ENCODE measurements around the gene BMP10.

BMP10 gene

DNA sequence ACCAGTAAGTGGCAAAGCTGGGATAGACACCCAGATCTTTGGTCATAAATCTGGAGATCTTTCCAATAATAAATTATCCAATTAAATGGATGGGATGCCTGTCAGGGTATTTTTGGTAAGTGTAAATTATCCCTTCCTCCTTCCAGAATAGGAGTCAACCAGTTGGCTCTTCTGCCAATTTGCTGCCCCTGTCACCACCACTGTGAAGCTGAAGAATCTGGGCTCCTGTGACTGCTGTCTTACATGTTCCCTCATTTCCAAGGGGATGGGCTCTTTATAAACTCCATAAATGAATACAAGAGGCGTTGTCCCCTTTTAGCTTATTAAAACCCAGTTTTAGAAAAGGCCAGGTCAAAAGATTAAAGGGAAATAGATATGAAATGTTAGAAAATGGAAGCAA lies 17.8 kb upstream of the BMP10 start:
- Histone ChIP-seq H3K9me3 (replicated peaks; ENCODE audit: low read length) (no peaks in the 10 kb centered on the region), H3K36me3 (ENCODE audit: insufficient read depth, low read length) (no peaks in the 10 kb centered on the region), H3K4me1 (ENCODE audit: control insufficient read depth, insufficient read depth, low read length) (no peaks in the 10 kb centered on the region)

DNA sequence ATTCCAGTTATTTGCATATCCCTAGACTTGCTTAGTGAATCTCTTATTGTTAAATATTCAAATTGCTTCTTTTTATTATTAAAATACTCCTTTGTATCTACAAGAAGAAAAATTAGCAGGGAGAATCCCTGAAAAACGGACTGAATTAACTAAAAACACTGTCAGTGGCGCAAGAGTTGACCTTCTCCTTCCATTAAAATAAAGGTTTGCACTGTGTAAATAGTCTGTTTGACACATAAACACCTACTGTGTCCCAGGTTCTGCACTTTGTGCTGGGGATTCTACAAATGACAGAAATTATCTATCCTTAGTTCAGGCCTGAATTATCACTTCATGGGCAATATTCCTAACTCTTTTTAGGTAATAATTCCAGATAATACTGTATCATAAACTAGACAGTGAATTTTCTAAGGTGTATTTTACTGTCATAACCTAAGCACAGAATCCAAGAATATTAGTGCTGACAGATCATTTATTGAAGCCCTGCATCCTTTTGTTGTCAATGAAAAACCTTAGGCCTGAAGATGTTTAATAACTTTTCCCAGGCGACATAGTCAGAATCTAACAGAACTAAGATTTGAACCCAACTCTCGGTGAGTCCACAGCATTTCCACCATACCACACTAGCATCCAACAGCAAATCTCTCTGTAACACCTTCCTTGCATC lies 17.0 kb upstream of the BMP10 start:
- H3K36me3 ChIP-seq (ENCODE audit: insufficient read depth, low read length), result no peaks in the 10 kb centered on the region
- H3K27me3 ChIP-seq (ENCODE audit: control insufficient read depth, insufficient read depth, low read length), result peaks cover 48% of the 10 kb centered on the region
- no peak overlapping the region for H3K9ac ChIP-seq (ENCODE audit: low read depth, low read length)
- H3K4me1 ChIP-seq (ENCODE audit: control insufficient read depth, insufficient read depth, low read length), result no peaks in the 10 kb centered on the region
- no peak overlapping the region for H3K4me2 ChIP-seq (ENCODE audit: low read length)
- no peaks in the 10 kb centered on the region for H3K9me3 ChIP-seq (replicated peaks; ENCODE audit: low read length)
- H3K4me3 ChIP-seq (ENCODE audit: low read length), result no peak overlapping the region

More for the DNA sequence above, 17.8 kb upstream of the BMP10 start:
- H3K4me2 ChIP-seq (ENCODE audit: low read length), result no peak overlapping the region
- no peak overlapping the region for H3K9ac ChIP-seq (ENCODE audit: low read depth, low read length)
- H3K27me3 ChIP-seq (ENCODE audit: control insufficient read depth, insufficient read depth, low read length), result peaks cover 45% of the 10 kb centered on the region
- H3K4me3 ChIP-seq (ENCODE audit: low read length), result no peak overlapping the region

DNA sequence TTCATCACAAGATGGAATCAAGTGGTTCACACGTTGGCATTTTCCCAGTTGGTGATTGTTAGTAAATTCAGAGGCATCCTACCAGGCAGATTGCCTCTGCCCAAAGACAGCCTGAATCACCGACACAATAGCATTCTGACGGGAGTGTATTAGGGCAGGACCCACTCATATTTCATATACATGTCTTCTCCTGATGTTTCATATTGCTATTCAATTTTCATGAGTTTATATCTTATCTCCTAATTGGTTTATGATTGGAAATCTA lies 14.5 kb upstream of the BMP10 start:
- H3K4me3 ChIP-seq (ENCODE audit: low read length), result no peak overlapping the region
- no peaks in the 10 kb centered on the region for H3K4me1 ChIP-seq (ENCODE audit: control insufficient read depth, insufficient read depth, low read length)
- no peak overlapping the region for H3K9ac ChIP-seq (ENCODE audit: low read depth, low read length)
- H3K36me3 ChIP-seq (ENCODE audit: insufficient read depth, low read length), result no peaks in the 10 kb centered on the region
- peaks cover 59% of the 10 kb centered on the region for H3K27me3 ChIP-seq (ENCODE audit: control insufficient read depth, insufficient read depth, low read length)
- H3K4me2 ChIP-seq (ENCODE audit: low read length), result no peak overlapping the region
- H3K9me3 ChIP-seq (replicated peaks; ENCODE audit: low read length), result no peaks in the 10 kb centered on the region

DNA sequence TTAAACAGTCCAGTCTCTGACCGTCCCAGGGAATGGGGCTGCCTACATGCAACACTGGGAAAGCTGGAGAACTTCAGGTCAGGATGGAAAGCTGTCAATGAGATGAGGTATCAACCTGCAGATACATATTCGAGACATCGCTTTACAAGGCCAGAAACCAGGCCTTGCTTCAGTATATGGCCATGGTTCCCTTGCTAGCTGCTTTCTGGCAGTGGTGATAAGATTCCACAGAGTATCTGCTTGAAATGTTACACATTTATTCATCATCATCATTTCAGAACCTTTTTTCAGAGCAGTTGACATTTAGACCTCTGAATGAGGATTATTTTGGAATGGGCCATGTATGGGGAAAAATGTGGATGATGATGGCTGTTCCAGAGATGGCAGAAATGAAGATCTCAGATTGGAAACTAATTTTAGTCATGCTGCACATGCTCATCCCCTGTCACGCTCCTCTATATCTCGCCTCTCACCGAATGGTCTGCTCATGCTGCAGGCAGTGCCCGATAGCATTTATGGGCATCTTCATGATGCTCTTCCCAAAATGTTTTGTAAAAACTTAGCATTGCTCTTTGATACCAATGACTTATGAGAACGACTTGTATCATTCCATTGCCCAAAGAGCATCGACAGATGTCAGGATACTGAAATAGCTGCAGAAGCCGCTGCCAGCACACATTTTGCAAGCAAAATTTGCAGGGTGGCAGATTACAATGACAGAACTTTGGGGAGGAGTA lies 14.0 kb upstream of the BMP10 start:
- no peaks in the 10 kb centered on the region for H3K36me3 ChIP-seq (ENCODE audit: insufficient read depth, low read length)
- H3K9ac ChIP-seq (ENCODE audit: low read depth, low read length), result no peak overlapping the region
- no peak overlapping the region for H3K4me2 ChIP-seq (ENCODE audit: low read length)
- no peak overlapping the region for H3K4me3 ChIP-seq (ENCODE audit: low read length)
- H3K9me3 ChIP-seq (replicated peaks; ENCODE audit: low read length), result no peaks in the 10 kb centered on the region
- no peaks in the 10 kb centered on the region for H3K4me1 ChIP-seq (ENCODE audit: control insufficient read depth, insufficient read depth, low read length)
- peaks cover 64% of the 10 kb centered on the region for H3K27me3 ChIP-seq (ENCODE audit: control insufficient read depth, insufficient read depth, low read length)

DNA sequence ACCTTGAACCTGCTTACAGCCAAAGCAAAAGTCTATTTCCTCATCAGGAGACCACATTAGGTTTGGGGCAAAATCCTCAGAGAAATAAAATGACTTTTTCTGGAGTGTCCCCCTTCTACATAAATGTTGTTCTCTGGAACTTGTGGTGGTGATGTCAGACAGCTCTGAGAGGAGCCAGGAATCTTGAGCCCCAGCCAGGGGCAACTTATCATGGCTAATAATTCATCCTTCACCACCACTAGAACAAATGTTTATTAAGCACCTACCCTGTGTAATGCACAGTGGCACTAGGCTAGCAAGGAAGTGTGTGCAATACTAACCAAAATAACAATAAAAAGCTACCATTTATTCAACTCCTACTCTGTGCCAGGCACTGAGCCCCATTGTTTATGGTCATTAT lies 9.0 kb upstream of the BMP10 start:
- H3K27me3 ChIP-seq (ENCODE audit: control insufficient read depth, insufficient read depth, low read length), result peaks cover 64% of the 10 kb centered on the region
- no peak overlapping the region for H3K4me2 ChIP-seq (ENCODE audit: low read length)
- no peaks in the 10 kb centered on the region for H3K36me3 ChIP-seq (ENCODE audit: insufficient read depth, low read length)
- H3K9me3 ChIP-seq (replicated peaks; ENCODE audit: low read length), result no peaks in the 10 kb centered on the region
- no peak overlapping the region for H3K4me3 ChIP-seq (ENCODE audit: low read length)
- H3K9ac ChIP-seq (ENCODE audit: low read depth, low read length), result no peak overlapping the region
- H3K4me1 ChIP-seq (ENCODE audit: control insufficient read depth, insufficient read depth, low read length), result no peaks in the 10 kb centered on the region

DNA sequence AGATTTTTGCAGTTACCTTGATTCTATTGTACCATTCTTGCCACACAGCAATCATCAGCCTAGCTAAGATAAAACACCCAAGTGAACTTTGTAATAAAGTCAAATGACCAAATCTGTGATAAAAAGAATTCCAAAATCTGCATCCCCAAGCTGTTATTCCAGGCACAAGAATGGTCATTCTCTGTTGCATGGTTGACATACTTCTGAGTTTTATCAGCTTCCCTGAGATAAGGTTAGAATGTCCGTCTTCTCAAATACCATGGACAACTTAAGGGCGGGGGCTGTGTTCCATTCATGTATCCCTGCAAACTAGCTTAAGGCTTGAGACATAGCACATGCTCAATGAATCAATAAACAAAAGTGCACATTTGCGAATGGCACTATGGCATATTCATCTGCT lies 8.1 kb upstream of the BMP10 start:
- Histone ChIP-seq H3K9me3 (replicated peaks; ENCODE audit: low read length) (no peaks in the 10 kb centered on the region), H3K27me3 (ENCODE audit: control insufficient read depth, insufficient read depth, low read length) (peaks cover 64% of the 10 kb centered on the region), H3K9ac (ENCODE audit: low read depth, low read length) (no peak overlapping the region), H3K36me3 (ENCODE audit: insufficient read depth, low read length) (no peaks in the 10 kb centered on the region), H3K4me2 (ENCODE audit: low read length) (no peak overlapping the region), H3K4me1 (ENCODE audit: control insufficient read depth, insufficient read depth, low read length) (no peaks in the 10 kb centered on the region), H3K4me3 (ENCODE audit: low read length) (no peak overlapping the region)

DNA sequence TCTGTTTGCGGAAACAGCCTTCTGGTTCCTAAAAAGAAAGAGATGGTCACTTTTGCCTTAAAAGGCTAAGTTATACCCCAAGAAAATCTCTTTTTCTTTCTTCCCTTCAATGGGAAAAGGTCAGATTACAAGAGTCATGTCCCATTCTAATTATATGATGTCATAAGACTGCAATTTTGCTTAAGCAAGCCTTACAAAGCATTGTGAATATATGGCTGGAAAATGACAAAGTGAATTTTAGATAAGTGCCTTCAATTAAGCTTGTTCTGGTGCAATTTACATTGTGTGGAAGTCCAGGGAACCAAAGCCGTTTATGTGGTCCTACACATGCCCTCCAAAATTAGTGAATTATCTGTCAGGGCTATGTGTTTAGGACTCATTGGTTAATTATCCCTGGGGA lies 7.6 kb upstream of the BMP10 start:
- H3K4me3 ChIP-seq (ENCODE audit: low read length), result no peak overlapping the region
- no peaks in the 10 kb centered on the region for H3K4me1 ChIP-seq (ENCODE audit: control insufficient read depth, insufficient read depth, low read length)
- no peak overlapping the region for H3K9ac ChIP-seq (ENCODE audit: low read depth, low read length)
- H3K4me2 ChIP-seq (ENCODE audit: low read length), result no peak overlapping the region
- peaks cover 68% of the 10 kb centered on the region for H3K27me3 ChIP-seq (ENCODE audit: control insufficient read depth, insufficient read depth, low read length)
- no peaks in the 10 kb centered on the region for H3K9me3 ChIP-seq (replicated peaks; ENCODE audit: low read length)
- no peaks in the 10 kb centered on the region for H3K36me3 ChIP-seq (ENCODE audit: insufficient read depth, low read length)

DNA sequence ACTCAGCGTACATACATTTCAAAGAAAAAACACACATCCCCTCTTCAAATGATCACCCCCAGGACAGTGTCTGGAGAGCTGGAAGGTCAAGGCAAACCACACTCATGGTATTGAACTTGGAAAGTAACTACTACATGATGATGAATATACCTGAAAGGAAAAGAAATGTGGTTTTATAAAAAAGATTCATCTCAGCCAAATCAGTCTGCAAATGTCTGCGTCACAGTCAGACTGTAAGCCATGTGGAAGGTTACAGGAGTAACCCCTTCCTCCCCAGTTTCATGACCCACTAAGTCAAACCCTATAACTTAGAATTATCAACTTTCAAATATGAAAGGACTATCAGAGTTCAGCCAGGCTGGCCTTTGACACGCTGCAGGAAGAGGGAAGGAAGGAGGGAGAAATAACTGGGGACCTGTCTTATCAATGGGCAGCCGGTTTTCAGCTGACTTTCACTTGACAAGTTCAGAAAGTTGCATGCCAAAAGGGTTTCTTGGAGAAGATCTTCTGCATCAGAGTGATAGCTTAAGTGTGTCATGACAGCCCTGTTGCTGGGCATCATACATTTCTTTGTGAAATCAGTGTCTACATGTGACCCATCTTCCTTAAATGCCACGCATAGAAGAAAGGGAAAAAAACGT lies 7.0 kb upstream of the BMP10 start:
- H3K9me3 ChIP-seq (replicated peaks; ENCODE audit: low read length), result no peaks in the 10 kb centered on the region
- H3K36me3 ChIP-seq (ENCODE audit: insufficient read depth, low read length), result no peaks in the 10 kb centered on the region
- H3K4me1 ChIP-seq (ENCODE audit: control insufficient read depth, insufficient read depth, low read length), result no peaks in the 10 kb centered on the region
- H3K4me3 ChIP-seq (ENCODE audit: low read length), result no peak overlapping the region
- no peak overlapping the region for H3K4me2 ChIP-seq (ENCODE audit: low read length)
- no peak overlapping the region for H3K9ac ChIP-seq (ENCODE audit: low read depth, low read length)
- peaks cover 69% of the 10 kb centered on the region for H3K27me3 ChIP-seq (ENCODE audit: control insufficient read depth, insufficient read depth, low read length)

DNA sequence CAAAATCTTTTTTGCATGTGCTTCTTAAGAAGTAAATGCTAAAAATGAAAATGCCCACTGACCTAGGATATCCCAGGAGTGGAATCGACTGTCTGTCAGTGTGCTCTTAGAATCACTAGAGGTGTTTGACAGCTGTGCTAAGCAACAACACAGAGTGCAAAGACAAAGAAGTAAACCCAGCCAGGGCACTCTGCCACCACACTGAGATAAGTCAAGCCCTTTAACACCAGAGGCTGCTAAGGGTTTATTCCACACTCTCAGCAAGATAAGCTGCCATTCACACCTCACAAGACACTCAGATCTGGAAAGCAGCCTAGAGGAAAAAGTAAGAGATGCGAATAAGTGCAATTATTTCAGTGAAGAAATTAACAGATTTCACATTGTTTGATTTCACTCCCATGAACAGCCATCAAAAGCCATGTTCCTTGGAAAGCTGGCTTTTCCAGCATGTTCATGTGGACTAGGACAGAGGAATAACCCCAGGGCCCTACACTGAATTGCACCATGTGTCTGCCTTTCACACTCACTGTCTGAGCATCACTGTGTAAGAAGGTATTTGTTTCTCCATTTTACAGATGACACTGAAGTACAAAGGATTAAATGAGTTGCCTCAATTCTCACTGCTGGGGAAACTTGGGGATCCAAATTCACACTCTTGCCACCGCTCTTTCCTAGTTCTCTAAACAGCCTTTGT lies 6.0 kb upstream of the BMP10 start:
- Histone ChIP-seq H3K9me3 (replicated peaks; ENCODE audit: low read length) (no peaks in the 10 kb centered on the region), H3K4me3 (ENCODE audit: low read length) (no peak overlapping the region), H3K4me1 (ENCODE audit: control insufficient read depth, insufficient read depth, low read length) (no peaks in the 10 kb centered on the region), H3K27me3 (ENCODE audit: control insufficient read depth, insufficient read depth, low read length) (peaks cover 59% of the 10 kb centered on the region), H3K36me3 (ENCODE audit: insufficient read depth, low read length) (no peaks in the 10 kb centered on the region), H3K9ac (ENCODE audit: low read depth, low read length) (no peak overlapping the region), H3K4me2 (ENCODE audit: low read length) (no peak overlapping the region)

DNA sequence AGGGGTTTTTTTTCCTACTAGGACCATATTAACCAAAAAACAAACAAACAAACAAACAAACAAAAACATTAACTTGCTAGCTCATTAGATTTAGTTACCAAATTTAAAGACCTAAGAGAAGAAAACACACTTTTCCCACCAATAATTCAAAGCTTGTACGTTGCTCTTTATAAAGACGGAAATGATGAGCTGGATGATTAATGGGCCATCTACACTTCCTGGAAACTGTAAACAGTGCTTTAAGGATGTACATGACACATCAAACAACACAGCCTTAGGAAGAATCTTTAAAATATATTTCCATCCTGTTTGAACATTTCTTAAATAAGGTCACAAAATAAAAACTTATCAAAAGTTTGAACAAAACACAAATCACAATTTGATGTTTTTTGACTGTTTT lies 982 bp downstream of the BMP10 start:
- Histone ChIP-seq H3K4me2 (ENCODE audit: low read length) (no peak overlapping the region), H3K36me3 (ENCODE audit: insufficient read depth, low read length) (no peaks in the 10 kb centered on the region), H3K4me3 (ENCODE audit: low read length) (no peak overlapping the region), H3K4me1 (ENCODE audit: control insufficient read depth, insufficient read depth, low read length) (no peaks in the 10 kb centered on the region), H3K9me3 (replicated peaks; ENCODE audit: low read length) (no peaks in the 10 kb centered on the region), H3K27me3 (ENCODE audit: control insufficient read depth, insufficient read depth, low read length) (peaks cover 30% of the 10 kb centered on the region), H3K9ac (ENCODE audit: low read depth, low read length) (no peak overlapping the region)

DNA sequence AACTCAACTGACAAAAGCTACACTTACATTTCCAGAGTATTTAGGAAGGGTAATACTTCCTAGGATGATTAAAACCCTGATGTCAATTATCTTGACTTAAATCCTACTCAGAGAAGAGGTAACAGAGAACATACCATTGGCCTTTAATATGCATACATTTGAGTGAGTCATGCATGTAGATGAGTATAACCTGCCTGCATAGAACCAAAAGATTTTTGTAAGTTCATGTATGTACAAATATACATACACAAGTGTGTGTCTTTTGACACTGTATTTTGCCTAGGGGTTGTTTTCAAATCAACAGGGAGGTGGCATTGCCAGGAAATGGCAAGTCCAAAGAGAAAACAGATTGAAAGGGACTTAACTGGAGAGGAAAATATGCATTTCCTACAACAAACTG lies 6.1 kb downstream of the BMP10 start:
- no peaks in the 10 kb centered on the region for H3K4me1 ChIP-seq (ENCODE audit: control insufficient read depth, insufficient read depth, low read length)
- H3K36me3 ChIP-seq (ENCODE audit: insufficient read depth, low read length), result no peaks in the 10 kb centered on the region
- no peak overlapping the region for H3K4me3 ChIP-seq (ENCODE audit: low read length)
- H3K27me3 ChIP-seq (ENCODE audit: control insufficient read depth, insufficient read depth, low read length), result peaks cover 53% of the 10 kb centered on the region
- no peak overlapping the region for H3K9ac ChIP-seq (ENCODE audit: low read depth, low read length)
- H3K9me3 ChIP-seq (replicated peaks; ENCODE audit: low read length), result no peaks in the 10 kb centered on the region
- no peak overlapping the region for H3K4me2 ChIP-seq (ENCODE audit: low read length)
